ENCODE results near the gene PRDX1. TPM values are rescaled to one million over a fixed set of nuclear protein-coding genes. Genes with fewer than 3 reads are reported as not detected.

PRDX1 gene
- total RNA-seq, 1 donor from 2014 or later = 435 TPM

DNA sequence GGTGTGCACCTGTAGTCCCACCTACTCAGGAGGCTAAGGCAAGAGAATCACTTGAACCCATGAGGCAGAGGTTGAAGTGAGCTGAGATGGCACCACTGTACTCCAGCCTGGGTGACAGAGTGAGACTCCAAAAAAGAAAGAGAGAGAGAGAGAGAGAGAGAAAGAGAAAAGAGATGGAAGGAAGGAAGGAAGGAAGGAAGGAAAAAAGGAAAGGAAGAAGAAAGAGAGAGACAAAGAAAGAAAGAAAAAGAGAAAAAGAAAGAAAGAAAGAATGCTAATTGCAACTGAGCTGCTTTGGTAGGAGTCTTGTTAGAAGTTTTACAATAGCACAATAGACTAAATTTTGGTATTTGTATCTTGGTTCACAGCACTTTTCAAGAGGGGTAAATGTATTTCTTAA, 56.4 kb downstream of the PRDX1 start:
- DNase-seq (ENCODE audit: low spot score) = no peak

Other genes with a start within 250 kb of the PRDX1 start
- 0.17 TPM for gene HPDL, start 195.0 kb downstream of the PRDX1 start, total RNA-seq
- gene TOE1, start 181.7 kb downstream of the PRDX1 start, total RNA-seq = 7.9 TPM
- 30.5 TPM for gene MUTYH, start 181.4 kb downstream of the PRDX1 start, total RNA-seq
- 6.0 TPM for gene TESK2, start 30.7 kb downstream of the PRDX1 start, total RNA-seq
- gene CCDC163, start 21.8 kb downstream of the PRDX1 start, total RNA-seq = 0.89 TPM
- 7.5 TPM for gene MMACHC, start 21.6 kb downstream of the PRDX1 start, total RNA-seq
- 175 TPM for gene AKR1A1, start 28.9 kb upstream of the PRDX1 start, total RNA-seq
- gene NASP, start 62.2 kb upstream of the PRDX1 start, total RNA-seq = 43.7 TPM
- gene CCDC17, start 102.2 kb upstream of the PRDX1 start, total RNA-seq = 2.8 TPM
- gene GPBP1L1, start 164.6 kb upstream of the PRDX1 start, total RNA-seq = 132 TPM
- gene TMEM69, start 166.3 kb upstream of the PRDX1 start, total RNA-seq = 18.3 TPM
- gene IPP, start 228.8 kb upstream of the PRDX1 start, total RNA-seq = 20.9 TPM